Spinal cord (tissue), 10 donors: ENCODE results near the gene KRTAP22-1. TPM values are rescaled to one million over a fixed set of nuclear protein-coding genes. Genes with fewer than 3 reads are reported as not detected.

ENCODE experiments used
- DNase-seq, 6 donors: peaks; one replicate each; pipeline versions ENCODE4 v3.0.0 to v3.0.0-alpha.2; 2013 to 2015; ENCODE audit warnings: low spot score in 6 of 6, low read depth in 4 of 6
- H3K27ac ChIP-seq: one replicate; pipeline ENCODE4 v1.5.1; 2013; ENCODE audit warnings: low read depth, low read length, control low read depth
- H3K27me3 ChIP-seq: one replicate; pipeline ENCODE4 v1.6.1; 2013; ENCODE audit warnings: low read length; ENCODE audit not compliant: control insufficient read depth, insufficient read depth
- H3K36me3 ChIP-seq: one replicate; pipeline ENCODE4 v1.6.1; 2013; ENCODE audit warnings: low read length; ENCODE audit not compliant: control insufficient read depth, insufficient read depth
- H3K4me1 ChIP-seq: one replicate; pipeline ENCODE4 v1.6.1; 2013; ENCODE audit warnings: low read length; ENCODE audit not compliant: control insufficient read depth, insufficient read depth
- H3K4me3 ChIP-seq: one replicate; pipeline ENCODE4 v1.5.1; 2013; ENCODE audit warnings: low read depth, low read length, control low read depth
- H3K9me3 ChIP-seq: one replicate; pipeline ENCODE4 v1.6.1; 2013; ENCODE audit warnings: low read length; ENCODE audit not compliant: control insufficient read depth, insufficient read depth
- WGBS: methylation state at CpG from one replicate; pipeline ENCODE4 v1.1.5; 2013; ENCODE audit warnings: missing lambda C conversion rate; ENCODE audit not compliant: insufficient coverage; 5-methylcytosine and 5-hydroxymethylcytosine counted together
- long read RNA-seq, 4 donors: transcript quantifications; one replicate each; lab custom pipeline, GENCODE V29; 2026
- polyA plus RNA-seq, 2 donors: library from polyadenylated mRNA; unstranded; fragments of 120-200 nt; gene quantifications; one replicate each; pipeline ENCODE4 v1.2.1, GENCODE V29; 2013; ENCODE audit not compliant: insufficient read length in 2 of 2
- total RNA-seq, 2 donors: library from RNA; depleted of rRNA in 1 of 2; stranded (reverse); fragments of 120-200 nt in 1 of 2; fragments of >200 nt in 1 of 2; gene quantifications; one replicate each; pipeline versions ENCODE4 v1.2.3 to v1.2.4, GENCODE V29; 2013 to 2014
- donor health status: healthy.

The KRTAP22-1 gene
- not detected for total RNA-seq
- polyA plus RNA-seq, result not detected
- long read RNA-seq, donor 1, result 0 reads
- long read RNA-seq, donor 2, result 0 reads
- long read RNA-seq, donor 3, result 0 reads
- long read RNA-seq, donor 4, result 0 reads

DNA sequence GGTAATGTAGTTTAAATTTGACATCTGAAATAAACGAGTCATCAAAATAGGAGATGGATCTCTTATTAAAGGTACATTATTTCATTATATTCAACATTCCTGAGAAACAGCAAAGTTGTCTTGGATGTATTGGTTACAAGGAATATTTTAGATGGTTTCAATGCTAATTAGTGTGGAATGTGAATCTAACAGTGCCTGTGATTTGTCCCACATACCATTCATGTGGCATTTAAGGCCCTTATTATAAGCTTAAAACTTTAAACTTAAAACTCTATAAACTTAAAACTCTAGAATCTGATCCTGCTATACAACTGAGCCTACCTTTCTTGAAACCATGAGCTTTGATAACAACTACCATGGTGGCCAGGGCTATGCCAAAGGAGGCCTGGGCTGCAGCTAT, at the start of gene KRTAP22-1:
Gene KRTAP22-1, plus strand, starts transcription at position 301 of the 400 bp plus-strand sequence.
- Histone ChIP-seq H3K27ac (no peak within 1 kb of the TSS), H3K27me3 (no peaks in the 10 kb centered on the region), H3K4me1 (no peaks in the 10 kb centered on the region), H3K4me3 (no peak within 1 kb of the TSS), H3K36me3 (no peaks in the 10 kb centered on the region), H3K9me3 (no peaks in the 10 kb centered on the region)
- DNase-seq, result no peak
- WGBS, result no CpG with 5 or more reads among the region's 1 CpG

- H3K27me3 ChIP-seq, result no peaks in the 10 kb centered on the region
- no peak for DNase-seq
- 75% methylated on average over 1 of the region's 1 CpG for WGBS
- no peaks in the 10 kb centered on the region for H3K36me3 ChIP-seq
- H3K9me3 ChIP-seq, result peaks cover 3% of the 10 kb centered on the region
- H3K4me1 ChIP-seq, result no peaks in the 10 kb centered on the region
- H3K27ac ChIP-seq, result no peak overlapping the region
- no peak overlapping the region for H3K4me3 ChIP-seq
Measured at GRCh38 chr21:30552782-30553181, 48.1 kb upstream of the KRTAP22-1 start.

GRCh38 chr21:30555095-30555494, 45.8 kb upstream of the KRTAP22-1 start:
- Histone ChIP-seq H3K9me3 (peaks cover 3% of the 10 kb centered on the region), H3K27me3 (no peaks in the 10 kb centered on the region), H3K4me3 (no peak overlapping the region), H3K36me3 (no peaks in the 10 kb centered on the region), H3K4me1 (no peaks in the 10 kb centered on the region), H3K27ac (no peak overlapping the region)
- no peak for DNase-seq
- no CpG with 5 or more reads among the region's 2 CpGs for WGBS

- WGBS, result no CpG with 5 or more reads among the region's 2 CpGs
- Histone ChIP-seq H3K27me3 (no peaks in the 10 kb centered on the region), H3K36me3 (no peaks in the 10 kb centered on the region), H3K4me1 (no peaks in the 10 kb centered on the region), H3K27ac (no peak within 1 kb of the TSS), H3K4me3 (no peak within 1 kb of the TSS), H3K9me3 (no peaks in the 10 kb centered on the region)
- DNase-seq, result peak in 1 of 6 donors; percentile 33
Measured at GRCh38 chr21:30561264-30561895, 39.5 kb upstream of the KRTAP22-1 start, which contains the start of gene KRTAP19-7. KRTAP19-7 (minus strand) TSS chr21:30561314; CDS start chr21:30561289, 25 bp downstream.

- 80% methylated on average over 1 of the region's 2 CpGs for WGBS
- Histone ChIP-seq H3K4me3 (no peak overlapping the region), H3K27ac (no peak overlapping the region), H3K27me3 (no peaks in the 10 kb centered on the region), H3K9me3 (no peaks in the 10 kb centered on the region), H3K36me3 (no peaks in the 10 kb centered on the region), H3K4me1 (no peaks in the 10 kb centered on the region)
- no peak for DNase-seq
Measured at GRCh38 chr21:30561957-30562356, 38.9 kb upstream of the KRTAP22-1 start.

GRCh38 chr21:30563072-30563471, 37.8 kb upstream of the KRTAP22-1 start:
- DNase-seq, result no peak
- Histone ChIP-seq H3K27ac (no peak overlapping the region), H3K9me3 (no peaks in the 10 kb centered on the region), H3K4me1 (no peaks in the 10 kb centered on the region), H3K27me3 (no peaks in the 10 kb centered on the region), H3K36me3 (no peaks in the 10 kb centered on the region), H3K4me3 (no peak overlapping the region)
- WGBS, result 75% methylated on average over 6 of the region's 6 CpGs

GRCh38 chr21:30563630-30564029, 37.3 kb upstream of the KRTAP22-1 start:
- Histone ChIP-seq H3K9me3 (no peaks in the 10 kb centered on the region), H3K27ac (no peak overlapping the region), H3K4me3 (no peak overlapping the region), H3K36me3 (no peaks in the 10 kb centered on the region), H3K4me1 (no peaks in the 10 kb centered on the region), H3K27me3 (no peaks in the 10 kb centered on the region)
- WGBS, result no CpG with 5 or more reads among the region's 2 CpGs
- DNase-seq, result no peak

DNA sequence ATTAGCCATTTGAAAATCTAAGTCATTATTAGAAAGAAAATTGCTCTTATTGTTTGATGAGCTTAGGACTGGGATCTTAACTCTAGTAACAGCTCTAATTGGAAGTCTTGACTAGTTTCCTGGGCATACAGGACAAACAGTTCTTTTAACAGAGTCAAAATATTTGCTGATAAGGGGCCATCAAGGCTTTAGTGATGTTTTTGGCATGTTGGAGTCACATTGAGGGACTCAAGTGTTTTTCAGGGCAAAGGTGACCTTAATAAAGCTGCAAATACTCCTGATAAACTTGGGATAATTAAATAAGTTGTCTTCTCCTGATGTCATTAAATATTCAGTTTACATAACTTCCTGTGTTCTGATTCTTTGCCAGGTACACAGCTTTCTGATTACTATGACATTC, 33.3 kb upstream of the KRTAP22-1 start:
- no peaks in the 10 kb centered on the region for H3K9me3 ChIP-seq
- no peak overlapping the region for H3K4me3 ChIP-seq
- no peaks in the 10 kb centered on the region for H3K4me1 ChIP-seq
- no peak for DNase-seq
- no peak overlapping the region for H3K27ac ChIP-seq
- H3K27me3 ChIP-seq, result no peaks in the 10 kb centered on the region
- H3K36me3 ChIP-seq, result no peaks in the 10 kb centered on the region

- Histone ChIP-seq H3K4me3 (no peak overlapping the region), H3K27me3 (no peaks in the 10 kb centered on the region), H3K27ac (no peak overlapping the region), H3K9me3 (no peaks in the 10 kb centered on the region), H3K4me1 (no peaks in the 10 kb centered on the region), H3K36me3 (no peaks in the 10 kb centered on the region)
- no peak for DNase-seq
Measured at GRCh38 chr21:30577766-30578165, 23.1 kb upstream of the KRTAP22-1 start.

DNA sequence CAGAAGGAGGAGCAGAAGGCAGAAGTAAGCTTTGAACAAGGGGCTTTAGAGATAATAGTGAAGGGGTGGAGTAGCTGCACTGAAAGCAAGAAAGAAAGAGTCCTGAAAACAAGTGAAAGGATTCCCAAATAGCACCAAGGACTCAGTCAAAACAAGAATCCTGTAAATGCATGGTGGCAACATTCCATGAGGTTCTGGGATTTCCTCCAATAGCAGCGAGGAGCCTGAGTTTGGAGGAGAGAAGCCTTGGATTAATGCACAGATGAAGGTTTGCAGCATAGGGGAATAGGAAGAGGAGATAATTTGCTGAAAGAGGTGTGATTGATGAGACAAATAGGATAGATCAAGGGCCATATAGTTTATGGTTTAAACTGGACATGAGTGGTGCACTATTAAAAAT, 21.5 kb upstream of the KRTAP22-1 start:
- peak in 4 of 6 donors; percentile 5 to 89 (median 11) for DNase-seq
- no peaks in the 10 kb centered on the region for H3K36me3 ChIP-seq

More for the DNA sequence above, 21.5 kb upstream of the KRTAP22-1 start:
- 25% methylated on average over 1 of the region's 1 CpG for WGBS
- no peaks in the 10 kb centered on the region for H3K9me3 ChIP-seq
- no peak overlapping the region for H3K4me3 ChIP-seq
- H3K4me1 ChIP-seq, result no peaks in the 10 kb centered on the region
- no peaks in the 10 kb centered on the region for H3K27me3 ChIP-seq
- H3K27ac ChIP-seq, result no peak overlapping the region
